PC-3 (cell line): ENCODE measurements around the gene SON.
"Not testable (repeated sequence)": the region's sequence is repeated elsewhere in the genome, so short reads cannot be mapped to it uniquely, and the experiment has no call there.

Source experiments
- EZH2 ChIP-seq: fragments of 300-600 bp; sonication (generic); IDR thresholded peaks from one replicate; pipeline ENCODE4 v1.6.1; 2017; ENCODE audit warnings: antibody characterized with exemption, mild to moderate bottlenecking, low read length; ENCODE audit not compliant: unreplicated experiment
- EZH2phosphoT487 ChIP-seq: fragments of 300-600 bp; sonication (generic); IDR thresholded peaks from 2 replicates; pipeline ENCODE4 v1.6.1; 2018; ENCODE audit warnings: mild to moderate bottlenecking, antibody characterized with exemption, low read length, borderline replicate concordance
- TF ChIP-seq, protein P1 (sequence below): fragments of 300-600 bp; sonication (generic); conservative IDR thresholded peaks from 2 replicates; pipeline ENCODE4 v1.5.1; 2017; ENCODE audit warnings: antibody characterized with exemption, low read depth, mild to moderate bottlenecking, low read length

DNA sequence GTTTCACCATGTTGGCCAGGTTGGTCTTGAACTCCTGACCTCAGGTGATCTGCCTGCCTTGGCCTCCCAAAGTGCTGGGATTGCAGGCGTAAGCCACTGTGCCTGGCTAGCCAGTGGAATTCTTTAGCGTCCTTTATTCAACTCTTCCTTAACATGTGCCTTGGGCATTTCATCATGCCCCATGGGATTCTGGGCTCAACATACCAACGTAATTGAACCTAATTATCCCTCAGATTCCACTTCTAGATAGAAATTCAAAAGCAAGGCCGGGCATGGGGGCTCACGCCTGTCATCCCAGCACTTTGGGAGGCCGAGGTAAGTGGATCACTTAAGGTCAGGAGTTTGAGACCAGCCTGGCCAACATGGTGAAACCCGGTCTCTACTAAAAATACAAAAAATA, 83.3 kb downstream of the SON start:
- TF ChIP-seq EZH2, EZH2phosphoT487: not testable (repeated sequence)
- TF ChIP-seq, protein P1, sequence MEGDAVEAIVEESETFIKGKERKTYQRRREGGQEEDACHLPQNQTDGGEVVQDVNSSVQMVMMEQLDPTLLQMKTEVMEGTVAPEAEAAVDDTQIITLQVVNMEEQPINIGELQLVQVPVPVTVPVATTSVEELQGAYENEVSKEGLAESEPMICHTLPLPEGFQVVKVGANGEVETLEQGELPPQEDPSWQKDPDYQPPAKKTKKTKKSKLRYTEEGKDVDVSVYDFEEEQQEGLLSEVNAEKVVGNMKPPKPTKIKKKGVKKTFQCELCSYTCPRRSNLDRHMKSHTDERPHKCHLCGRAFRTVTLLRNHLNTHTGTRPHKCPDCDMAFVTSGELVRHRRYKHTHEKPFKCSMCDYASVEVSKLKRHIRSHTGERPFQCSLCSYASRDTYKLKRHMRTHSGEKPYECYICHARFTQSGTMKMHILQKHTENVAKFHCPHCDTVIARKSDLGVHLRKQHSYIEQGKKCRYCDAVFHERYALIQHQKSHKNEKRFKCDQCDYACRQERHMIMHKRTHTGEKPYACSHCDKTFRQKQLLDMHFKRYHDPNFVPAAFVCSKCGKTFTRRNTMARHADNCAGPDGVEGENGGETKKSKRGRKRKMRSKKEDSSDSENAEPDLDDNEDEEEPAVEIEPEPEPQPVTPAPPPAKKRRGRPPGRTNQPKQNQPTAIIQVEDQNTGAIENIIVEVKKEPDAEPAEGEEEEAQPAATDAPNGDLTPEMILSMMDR: not testable (repeated sequence)
